H1 (cell line): ENCODE measurements around the gene HMGN1. TPM values are rescaled to one million over a fixed set of nuclear protein-coding genes. Genes with fewer than 3 reads are reported as not detected.

ENCODE experiments used
- CTCF ChIA-PET: fragments of 300-600 bp; sonication (Branson Sonifier 250); formaldehyde crosslinking; loops from one replicate; lab custom pipeline; 2021; ENCODE audit not compliant: partially characterized antibody; lab: Charles Lee
- POLR2A ChIA-PET: fragments of 300-600 bp; sonication (Branson Sonifier 250); formaldehyde crosslinking; loops from one replicate; lab custom pipeline; 2021; ENCODE audit warnings: inconsistent platforms; ENCODE audit not compliant: partially characterized antibody; lab: Charles Lee
- DNase-seq, 2 experiments: peaks; one replicate each; pipeline versions ENCODE4 v3.0.0 to v3.0.0-alpha.2; 2010 to 2022; ENCODE audit warnings: low spot score in 2 of 2, low read depth in 1 of 2, mixed read lengths in 1 of 2
- FAIRE-seq: peaks from 2 replicates; lab custom pipeline; 2011; peaks lifted over from hg19 to GRCh38; lab: Jason Lieb, UNC
- H2AFZ ChIP-seq: 2 replicates; pipeline ENCODE4 v1.8.1; 2012; ENCODE audit warnings: low read length, inconsistent platforms
- H2AK5ac ChIP-seq: 2 replicates; pipeline ENCODE4 v1.6.1; 2013; ENCODE audit warnings: low read depth, low read length
- H2BK120ac ChIP-seq: replicated peaks from 2 replicates; pipeline ENCODE3; 2013; ENCODE audit warnings: low read depth, low read length, inconsistent platforms
- H2BK12ac ChIP-seq: 2 replicates; pipeline ENCODE4 v1.6.1; 2013; ENCODE audit warnings: low read depth, low read length
- H2BK15ac ChIP-seq: 2 replicates; pipeline ENCODE4 v1.6.1; 2013; ENCODE audit warnings: low read length
- H2BK20ac ChIP-seq: 2 replicates; pipeline ENCODE4 v1.6.1; 2013; ENCODE audit warnings: low read length
- H2BK5ac ChIP-seq: 2 replicates; pipeline ENCODE4 v1.6.1; 2013; ENCODE audit warnings: low read depth, low read length
- H3K14ac ChIP-seq: 2 replicates; pipeline ENCODE4 v1.6.1; 2013; ENCODE audit warnings: inconsistent platforms; ENCODE audit not compliant: insufficient read length
- H3K18ac ChIP-seq: 2 replicates; pipeline ENCODE4 v1.6.1; 2013; ENCODE audit warnings: low read length; ENCODE audit errors: extremely low read depth
- H3K23ac ChIP-seq: 2 replicates; pipeline ENCODE4 v1.6.1; 2013; ENCODE audit warnings: inconsistent platforms; ENCODE audit not compliant: insufficient read length
- H3K23me2 ChIP-seq: 2 replicates; pipeline ENCODE4 v1.6.1; 2013; ENCODE audit warnings: low read depth, low read length
- H3K27ac ChIP-seq: 2 replicates; pipeline ENCODE4 v1.6.1; 2011; ENCODE audit warnings: low read depth, low read length, inconsistent platforms
- H3K27me3 ChIP-seq, 4 experiments: replicated peaks in 1 of 4; 1 replicate in 1 of 4; 2 replicates in 3 of 4; pipeline versions ENCODE4 v1.6.1 to v1.8.1; 2011 to 2013; ENCODE audit warnings: low read length in 3 of 4, mild to moderate bottlenecking in 3 of 4, inconsistent platforms in 2 of 4, mixed read lengths in 2 of 4, moderate library complexity in 1 of 4; ENCODE audit not compliant: control insufficient read depth in 3 of 4, insufficient read depth in 3 of 4; ENCODE audit errors: extremely low read depth in 1 of 4
- H3K36me3 ChIP-seq, 4 experiments: 2 replicates each; pipeline versions ENCODE4 v1.6.1 to v1.8.1; 2011 to 2013; ENCODE audit warnings: mild to moderate bottlenecking in 4 of 4, low read length in 3 of 4, moderate library complexity in 2 of 4, control low read depth in 1 of 4, inconsistent platforms in 1 of 4; ENCODE audit not compliant: insufficient read depth in 4 of 4, control insufficient read depth in 2 of 4
- H3K4ac ChIP-seq: replicated peaks from 2 replicates; pipeline ENCODE3; 2013; ENCODE audit warnings: low read length, low read depth, mixed read lengths, inconsistent platforms; ENCODE audit not compliant: insufficient read length
- H3K4me1 ChIP-seq, 4 experiments: replicated peaks in 1 of 4; 1 replicate in 1 of 4; 2 replicates in 3 of 4; pipeline versions ENCODE4 v1.6.1 to v1.8.1; 2011 to 2013; ENCODE audit warnings: low read length in 3 of 4, inconsistent platforms in 2 of 4, mixed read lengths in 1 of 4; ENCODE audit not compliant: insufficient read depth in 4 of 4, control insufficient read depth in 3 of 4
- H3K4me2 ChIP-seq, 2 experiments: 2 replicates each; pipeline versions ENCODE4 v1.6.1 to v1.8.1; 2011 to 2013; ENCODE audit warnings: low read depth in 2 of 2, low read length in 2 of 2, control low read depth in 1 of 2, inconsistent platforms in 1 of 2, mild to moderate bottlenecking in 1 of 2; ENCODE audit not compliant: insufficient read depth in 1 of 2
- H3K4me3 ChIP-seq, 4 experiments: fragments of 200-600, 300-600 bp in 1 of 4; sonication (generic), shearing (Covaris generic), sonication (Bioruptor Twin) in 1 of 4; 2 replicates each; pipeline versions ENCODE4 v1.5.1 to v1.8.1; 2011 to 2016; ENCODE audit warnings: low read length in 4 of 4, low read depth in 3 of 4, control low read depth in 2 of 4, inconsistent platforms in 2 of 4, mild to moderate bottlenecking in 2 of 4, mixed read lengths in 1 of 4, moderate library complexity in 1 of 4; ENCODE audit not compliant: insufficient read depth in 2 of 4; ENCODE audit errors: extremely low read depth in 1 of 4
- H3K56ac ChIP-seq: replicated peaks from 2 replicates; pipeline ENCODE3; 2013; ENCODE audit warnings: low read depth, mild to moderate bottlenecking, mixed read lengths, low read length, inconsistent platforms; ENCODE audit not compliant: insufficient read length
- H3K79me1 ChIP-seq: 2 replicates; pipeline ENCODE4 v1.6.1; 2013; ENCODE audit warnings: low read depth, low read length, control low read depth
- H3K79me2 ChIP-seq, 2 experiments: 2 replicates each; pipeline versions ENCODE4 v1.6.1 to v1.8.1; 2012 to 2013; ENCODE audit warnings: low read length in 2 of 2, mild to moderate bottlenecking in 2 of 2, inconsistent platforms in 1 of 2; ENCODE audit not compliant: insufficient read depth in 2 of 2, control insufficient read depth in 1 of 2
- H3K9ac ChIP-seq, 4 experiments: replicated peaks in 1 of 4; 1 replicate in 1 of 4; 2 replicates in 3 of 4; pipeline versions ENCODE4 v1.6.1 to v1.8.1; 2011 to 2013; ENCODE audit warnings: low read depth in 3 of 4, low read length in 3 of 4, control low read depth in 2 of 4, mild to moderate bottlenecking in 2 of 4, moderate library complexity in 2 of 4, inconsistent platforms in 1 of 4; ENCODE audit errors: extremely low read depth in 1 of 4
- H3K9me3 ChIP-seq, 2 experiments: 2 replicates each; pipeline versions ENCODE4 v1.6.1 to v1.8.1; 2012 to 2013; ENCODE audit warnings: mild to moderate bottlenecking in 2 of 2, moderate library complexity in 2 of 2, control low read depth in 1 of 2, inconsistent platforms in 1 of 2, low read depth in 1 of 2, low read length in 1 of 2, mixed read lengths in 1 of 2; ENCODE audit not compliant: insufficient read depth in 2 of 2
- H4K20me1 ChIP-seq, 2 experiments: replicated peaks in 1 of 2; 2 replicates each; pipeline versions ENCODE3 to v1.8.1; 2011 to 2013; ENCODE audit warnings: inconsistent platforms in 2 of 2, low read length in 2 of 2, mild to moderate bottlenecking in 1 of 2; ENCODE audit not compliant: insufficient read depth in 2 of 2, control insufficient read depth in 1 of 2
- H4K5ac ChIP-seq: 2 replicates; pipeline ENCODE4 v1.6.1; 2013; ENCODE audit warnings: low read length, low read depth, mixed read lengths, inconsistent platforms; ENCODE audit not compliant: insufficient read length
- H4K8ac ChIP-seq: 2 replicates; pipeline ENCODE4 v1.8.0; 2013; ENCODE audit warnings: mild to moderate bottlenecking, moderate library complexity, low read length, inconsistent platforms; ENCODE audit not compliant: insufficient read depth; ENCODE audit errors: extremely low read depth
- H4K91ac ChIP-seq: replicated peaks from 2 replicates; pipeline ENCODE3; 2013; ENCODE audit warnings: low read length, mixed read lengths, inconsistent platforms; ENCODE audit not compliant: insufficient read length
- BACH1 ChIP-seq: IDR thresholded peaks from 2 replicates; pipeline ENCODE4 v1.6.1; 2012; ENCODE audit warnings: low read length, improper control_type of control experiment
- CHD1 ChIP-seq: IDR thresholded peaks from 2 replicates; pipeline ENCODE4 v1.6.1; 2012; ENCODE audit warnings: low read depth, low read length, improper control_type of control experiment
- EGR1 ChIP-seq: IDR thresholded peaks from 2 replicates; pipeline ENCODE4 v1.6.1; 2011; ENCODE audit warnings: low read depth, low read length, borderline replicate concordance
- GABPA ChIP-seq: IDR thresholded peaks from 2 replicates; pipeline ENCODE4 v1.6.1; 2011; ENCODE audit warnings: mild to moderate bottlenecking, low read length, moderate library complexity, borderline replicate concordance; ENCODE audit not compliant: insufficient read depth
- GTF2F1 ChIP-seq: IDR thresholded peaks from 2 replicates; pipeline ENCODE4 v1.6.1; 2012; ENCODE audit warnings: low read depth, low read length, improper control_type of control experiment, borderline replicate concordance
- HDAC6 ChIP-seq: IDR thresholded peaks from one replicate; pipeline ENCODE4 v1.7.1; 2012; ENCODE audit warnings: low read depth, mild to moderate bottlenecking, inconsistent platforms, low read length, moderate library complexity
- POLR2A ChIP-seq, 2 experiments: IDR thresholded peaks; 1 replicate in 1 of 2; 2 replicates in 1 of 2; pipeline ENCODE4 v1.6.1; 2011; ENCODE audit warnings: low read depth in 2 of 2, low read length in 2 of 2, mild to moderate bottlenecking in 2 of 2; ENCODE audit errors: control extremely low read depth in 1 of 2
- SIX5 ChIP-seq: IDR thresholded peaks from 2 replicates; pipeline ENCODE4 v1.6.1; 2011; ENCODE audit warnings: mild to moderate bottlenecking, low read depth, low read length
- SP2 ChIP-seq: IDR thresholded peaks from 2 replicates; pipeline ENCODE4 v1.6.1; 2012; ENCODE audit warnings: mild to moderate bottlenecking, low read length, inconsistent platforms
- SUZ12 ChIP-seq: fragments of 200-600 bp; sonication (generic); IDR thresholded peaks from 2 replicates; pipeline ENCODE4 v1.6.1; 2012; ENCODE audit warnings: mild to moderate bottlenecking, inconsistent platforms, low read length, moderate library complexity, mixed read lengths
- TEAD4 ChIP-seq: IDR thresholded peaks from 2 replicates; pipeline ENCODE4 v1.6.1; 2012; ENCODE audit warnings: low read depth, low read length, inconsistent platforms, mixed read lengths
- WGBS, 2 experiments: shearing (Covaris generic) in 1 of 2; methylation state at CpG; one replicate each; pipeline versions ENCODE4 v1.1.6 to v1.1.7; 2013 to 2015; ENCODE audit warnings: low lambda C conversion rate in 2 of 2, mixed read lengths in 2 of 2, inconsistent platforms in 1 of 2, low coverage in 1 of 2, missing lambda C conversion rate in 1 of 2; ENCODE audit not compliant: insufficient replicate concordance in 2 of 2, insufficient coverage in 1 of 2, insufficient read length in 1 of 2; ENCODE audit errors: extremely low coverage in 1 of 2, missing lambda C conversion rate in 1 of 2; 5-methylcytosine and 5-hydroxymethylcytosine counted together
- polyA plus RNA-seq, 7 experiments: library from polyadenylated mRNA; depleted of rRNA in 3 of 7; stranded (reverse) in 5 of 7; unstranded in 2 of 7; fragments of >200 nt in 5 of 7; fragments of 200-250 nt in 2 of 7; gene quantifications; 1 replicate in 5 of 7; 2 replicates in 1 of 7; 4 replicates in 1 of 7; pipeline versions ENCODE4 v1.2.1 to v1.2.3, GENCODE V29; 2011 to 2013; ENCODE audit warnings: missing spikeins in 2 of 7, mixed read lengths in 2 of 7
- total RNA-seq: library from RNA; stranded (reverse); fragmentation: NEBNext Ultra II Directional; extraction: Animal tissue kit (Norgen Biotek cat#: 25700); gene quantifications from 2 replicates; pipeline ENCODE4 v1.2.1, GENCODE V29; 2021

HMGN1 gene
- total and polyA plus RNA-seq, 2 of the 8 experiments (the other 6 are each of a cell fraction or from before 2014, with no cell fraction given) = 279 to 505 TPM

GRCh38 chr21:39327727-39328126 is 21.2 kb downstream of the HMGN1 start:
- FAIRE-seq = no peak
- CTCF ChIA-PET = no interaction called here

More at GRCh38 chr21:39327727-39328126, 21.2 kb downstream of the HMGN1 start:
- H3K79me2 ChIP-seq = no peaks in the 10 kb centered on the region
- 98% methylated on average over 7 of the region's 7 CpGs; no CpG with 5 or more reads in 1 of the 2 experiments for WGBS, 2 experiments
- no peak overlapping the region for H3K4ac ChIP-seq
- H2BK12ac ChIP-seq = no peak overlapping the region
- no peak overlapping the region for H2BK20ac ChIP-seq
- no peaks in the 10 kb centered on the region for H3K36me3 ChIP-seq
- no peaks in the 10 kb centered on the region for H3K27me3 ChIP-seq
- H4K91ac ChIP-seq = no peak overlapping the region
- no peak overlapping the region for H3K4me2 ChIP-seq
- H3K9me3 ChIP-seq = no peaks in the 10 kb centered on the region
- no peak overlapping the region for H3K14ac ChIP-seq
- H3K4me1 ChIP-seq = peaks cover 0 to 2% (median under 1%) of the 10 kb centered on the region in 4 experiments; a peak in 3 of 7 replicates
- no peak overlapping the region for H2BK120ac ChIP-seq
- H3K79me1 ChIP-seq = no peaks in the 10 kb centered on the region
- no peaks in the 10 kb centered on the region for H3K23me2 ChIP-seq
- DNase-seq = no peak
- POLR2A ChIA-PET = interaction anchor here (1.2 to 4.8 kb wide), 3 partner anchors 13 to 21 kb away, joined by 3 to 51 read pairs (median 26); partner anchors contain the start of genes BRWD1 and HMGN1
- no peak overlapping the region for H2AK5ac ChIP-seq
- no peak overlapping the region for H3K9ac ChIP-seq
- H2AFZ ChIP-seq = no peak overlapping the region
- H3K23ac ChIP-seq = no peak overlapping the region
- no peak overlapping the region for H2BK5ac ChIP-seq
- no peak overlapping the region for H3K18ac ChIP-seq
- no peaks in the 10 kb centered on the region for H4K20me1 ChIP-seq
- H2BK15ac ChIP-seq = no peak overlapping the region
- no peak overlapping the region for H3K56ac ChIP-seq
- no peak overlapping the region for H3K4me3 ChIP-seq
- no peak overlapping the region for H4K8ac ChIP-seq
- no peak overlapping the region for H3K27ac ChIP-seq
- TF ChIP-seq SUZ12 = no peak
- TF ChIP-seq SIX5 = no peak
- no peak for TF ChIP-seq SP2
- no peak for TF ChIP-seq HDAC6
- TF ChIP-seq EGR1 = no peak
- TF ChIP-seq GTF2F1 = no peak
- TF ChIP-seq BACH1 = no peak
- no peak for TF ChIP-seq TEAD4
- TF ChIP-seq GABPA = no peak
- TF ChIP-seq POLR2A (IDR thresholded peaks at IDR 0.05; ENCODE audit: control extremely low read depth in 1 of 2, low read depth in 2 of 2, low read length in 2 of 2) = no peak
- no peak for TF ChIP-seq CHD1
- H4K5ac ChIP-seq = no peak overlapping the region
